GM18498 (cell line): ENCODE measurements around the gene METTL17.
"Not testable (repeated sequence)": the region's sequence is repeated elsewhere in the genome, so short reads cannot be mapped to it uniquely, and the experiment has no call there.

Experiments
- ATAC-seq: cut with Tn5 transposase; IDR thresholded peaks from one replicate; pipeline ENCODE4 v1.9.1; 2021; ENCODE audit warnings: mild to moderate bottlenecking, moderate library complexity; ENCODE audit not compliant: unreplicated experiment

The METTL17 gene

DNA sequence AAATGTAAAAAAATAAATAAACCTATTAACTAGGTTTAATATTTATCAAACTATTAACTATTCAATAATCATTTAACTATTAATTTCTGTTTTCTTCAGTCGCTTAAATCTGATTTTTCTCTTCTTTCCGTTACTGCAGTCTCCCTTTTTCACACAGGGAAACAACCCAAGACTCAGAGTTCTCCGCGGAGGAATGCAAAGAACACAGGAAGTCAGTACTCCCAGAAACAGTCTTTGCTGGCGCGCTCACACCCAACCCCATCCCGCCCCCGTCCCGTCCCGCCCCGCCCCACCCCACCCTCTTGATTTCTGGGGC lies 351 bp upstream of the METTL17 start:
- no peak for ATAC-seq

DNA sequence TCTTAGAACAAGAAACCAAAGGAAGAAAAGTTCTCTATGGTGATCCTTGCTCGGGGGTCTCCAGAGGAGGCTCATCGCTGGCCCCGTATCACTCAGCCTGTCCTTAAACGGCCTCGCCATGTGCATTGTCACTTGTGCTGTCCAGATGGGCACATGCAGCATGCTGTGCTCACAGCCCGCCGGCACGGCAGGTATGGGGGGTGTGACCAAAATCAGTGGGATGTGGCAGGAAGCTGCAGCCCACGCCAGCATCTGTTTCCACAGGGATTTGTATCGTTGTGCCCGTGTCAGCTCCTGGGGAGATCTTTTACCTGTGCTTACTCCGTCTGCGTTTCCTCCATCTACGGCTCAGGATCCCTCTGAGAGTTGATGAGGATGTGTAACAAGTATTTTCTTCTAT lies 6.7 kb downstream of the METTL17 start:
- ATAC-seq = no peak

DNA sequence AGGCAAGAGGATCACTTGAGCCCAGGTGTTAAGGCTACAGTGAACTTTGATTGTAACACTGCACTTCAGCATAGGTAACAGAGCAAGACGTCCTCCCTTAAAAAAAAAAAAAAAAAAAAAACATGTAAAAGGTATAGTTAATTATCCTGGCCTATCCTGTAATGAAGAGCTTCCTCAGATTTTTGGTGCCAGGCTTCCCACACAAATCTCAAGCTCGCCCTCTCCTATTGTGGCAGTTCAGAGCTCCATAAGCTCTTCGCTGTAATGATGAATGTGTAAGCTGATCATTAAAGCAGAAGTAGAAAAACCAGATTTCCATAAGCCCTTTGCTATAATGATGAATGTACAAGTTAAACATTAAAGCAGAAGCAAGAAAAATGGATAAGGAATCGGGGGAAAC lies 7.3 kb downstream of the METTL17 start:
- no peak for ATAC-seq

DNA sequence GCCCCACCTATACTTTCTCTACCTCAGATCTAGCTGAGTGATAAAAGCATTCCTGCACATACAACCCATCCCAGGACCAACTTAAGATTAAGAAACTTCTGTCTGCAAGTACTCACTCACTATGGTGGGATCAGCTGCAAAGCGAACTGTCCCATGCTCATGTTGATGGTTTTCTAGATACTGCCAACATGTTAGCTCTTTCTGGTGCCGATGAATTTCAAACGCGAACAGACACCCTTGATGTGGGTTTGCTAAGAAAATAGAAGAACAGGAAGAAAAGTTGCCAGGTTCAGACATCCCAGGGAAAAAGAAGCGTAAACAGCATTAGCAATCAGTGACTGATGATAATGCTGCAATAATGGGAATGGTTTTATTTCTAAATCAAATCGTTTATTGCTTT lies 7.8 kb downstream of the METTL17 start:
- no peak for ATAC-seq

DNA sequence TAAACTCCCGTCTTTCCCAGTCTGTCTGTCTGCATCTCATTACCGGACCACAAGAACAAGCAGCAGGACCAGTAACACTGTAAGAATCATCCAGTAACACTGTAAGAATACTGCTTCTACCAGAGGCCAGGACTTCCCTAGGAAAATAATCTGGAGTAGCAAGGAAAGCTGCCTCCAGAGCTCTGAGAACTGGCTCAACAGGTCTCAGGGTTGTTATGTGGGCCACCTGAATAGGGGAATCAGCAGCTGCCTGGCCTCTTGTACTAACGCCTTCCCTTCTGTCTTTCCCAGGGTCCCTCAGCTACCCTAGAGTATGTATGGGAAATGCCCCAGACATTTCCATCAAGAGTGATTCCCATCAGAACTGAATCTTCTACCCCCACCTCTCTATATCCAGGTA lies 8.4 kb downstream of the METTL17 start:
- ATAC-seq = no peak

- ATAC-seq = no peak
Measured at GRCh38 chr14:20998674-20999366, 9.0 kb downstream of the METTL17 start, which contains the start of gene SLC39A2. Gene SLC39A2 (plus strand): TSS chr14:20999293. CDS start chr14:20999447, 154 bp downstream.

DNA sequence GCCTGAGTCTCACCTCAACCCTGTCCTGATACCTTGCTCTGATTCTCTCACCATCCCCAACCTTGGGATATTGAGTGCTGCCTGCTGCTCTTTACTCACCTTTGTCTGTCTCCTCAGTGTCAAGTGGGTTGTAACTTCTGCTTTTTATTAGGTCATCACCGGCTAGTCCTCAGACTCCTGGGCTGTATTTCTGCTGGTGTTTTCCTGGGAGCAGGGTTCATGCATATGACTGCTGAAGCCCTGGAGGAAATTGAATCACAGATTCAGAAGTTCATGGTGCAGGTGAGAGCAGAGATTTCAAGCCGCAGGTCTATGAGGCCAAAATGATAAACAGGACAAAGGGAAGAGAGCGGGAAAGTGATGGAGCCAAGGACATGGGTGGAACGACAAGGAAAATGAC lies 9.8 kb downstream of the METTL17 start:
- ATAC-seq = no peak

DNA sequence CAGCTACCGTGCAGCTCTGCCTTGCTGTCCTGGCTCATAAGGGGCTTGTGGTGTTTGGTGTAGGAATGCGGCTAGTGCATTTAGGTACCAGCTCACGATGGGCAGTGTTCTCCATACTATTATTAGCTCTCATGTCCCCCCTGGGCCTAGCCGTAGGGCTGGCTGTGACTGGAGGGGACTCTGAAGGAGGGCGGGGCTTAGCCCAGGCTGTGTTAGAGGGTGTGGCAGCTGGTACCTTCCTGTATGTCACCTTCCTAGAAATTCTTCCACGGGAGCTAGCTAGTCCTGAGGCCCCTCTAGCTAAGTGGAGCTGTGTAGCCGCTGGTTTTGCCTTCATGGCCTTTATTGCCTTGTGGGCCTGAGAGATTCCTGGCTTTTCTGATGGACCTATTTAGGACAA lies 11.4 kb downstream of the METTL17 start:
- no peak for ATAC-seq

GRCh38 chr14:21003788-21004346 lies 14.1 kb downstream of the METTL17 start:
- no peak for ATAC-seq

GRCh38 chr14:21009721-21010120 lies 19.9 kb downstream of the METTL17 start:
- not testable (repeated sequence) for ATAC-seq

DNA sequence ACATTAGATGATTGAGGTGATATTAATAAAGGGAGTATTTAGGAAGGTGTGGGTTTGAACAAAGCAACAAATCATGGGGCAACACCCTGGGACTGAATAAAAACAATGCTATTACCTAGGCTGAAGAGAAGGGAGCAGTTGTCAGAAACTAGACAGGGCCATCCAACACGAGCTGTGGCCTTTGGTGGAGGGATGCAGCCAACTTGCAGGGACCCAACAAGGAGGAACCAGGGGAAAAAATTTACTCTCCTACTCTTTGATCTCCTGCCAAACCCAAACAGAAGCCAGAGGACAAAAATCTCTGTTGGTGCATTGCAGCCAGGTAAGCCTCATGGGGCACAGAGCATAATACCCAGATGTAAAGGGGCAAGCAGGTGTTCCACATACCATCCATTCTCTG lies 21.4 kb downstream of the METTL17 start:
- ATAC-seq = no peak

DNA sequence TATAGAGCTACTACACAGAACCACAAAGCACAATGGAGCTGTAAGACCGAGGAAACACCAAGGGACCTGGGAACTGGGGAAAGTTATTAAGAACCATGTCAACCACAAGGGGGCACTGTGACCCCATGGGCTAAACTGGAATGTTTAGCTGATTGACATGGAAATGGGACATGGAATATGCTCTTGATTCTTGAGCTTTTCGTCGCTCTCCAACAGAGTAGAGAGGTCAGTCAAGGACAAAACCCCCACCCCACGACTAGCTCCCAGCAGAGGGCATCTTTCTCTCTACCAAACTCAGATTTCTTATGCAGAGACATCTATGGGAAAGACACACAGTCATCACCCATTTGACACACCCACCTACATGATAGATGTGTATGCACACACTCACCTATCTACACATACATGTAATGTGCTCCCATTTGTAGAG lies 25.0 kb downstream of the METTL17 start:
- no peak for ATAC-seq

DNA sequence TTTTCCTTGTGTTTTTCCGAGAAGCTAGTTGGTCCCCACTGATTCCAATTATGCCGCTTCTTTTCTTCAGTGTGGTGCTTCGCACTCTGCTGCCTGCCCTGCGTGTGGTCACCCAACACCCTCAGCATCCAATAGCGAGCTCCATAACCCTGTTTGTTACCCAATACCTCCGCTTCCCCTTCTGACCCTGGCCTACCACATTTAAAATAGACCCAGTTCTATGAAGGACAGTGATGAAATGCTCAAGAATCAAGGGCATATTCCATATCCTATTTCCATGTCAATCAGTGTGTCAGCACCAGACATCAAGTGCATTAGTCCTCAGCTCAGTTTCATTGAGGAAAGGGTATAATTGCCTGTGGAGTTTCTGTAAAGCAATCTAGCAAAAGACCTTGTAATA lies 25.5 kb downstream of the METTL17 start:
- no peak for ATAC-seq

DNA sequence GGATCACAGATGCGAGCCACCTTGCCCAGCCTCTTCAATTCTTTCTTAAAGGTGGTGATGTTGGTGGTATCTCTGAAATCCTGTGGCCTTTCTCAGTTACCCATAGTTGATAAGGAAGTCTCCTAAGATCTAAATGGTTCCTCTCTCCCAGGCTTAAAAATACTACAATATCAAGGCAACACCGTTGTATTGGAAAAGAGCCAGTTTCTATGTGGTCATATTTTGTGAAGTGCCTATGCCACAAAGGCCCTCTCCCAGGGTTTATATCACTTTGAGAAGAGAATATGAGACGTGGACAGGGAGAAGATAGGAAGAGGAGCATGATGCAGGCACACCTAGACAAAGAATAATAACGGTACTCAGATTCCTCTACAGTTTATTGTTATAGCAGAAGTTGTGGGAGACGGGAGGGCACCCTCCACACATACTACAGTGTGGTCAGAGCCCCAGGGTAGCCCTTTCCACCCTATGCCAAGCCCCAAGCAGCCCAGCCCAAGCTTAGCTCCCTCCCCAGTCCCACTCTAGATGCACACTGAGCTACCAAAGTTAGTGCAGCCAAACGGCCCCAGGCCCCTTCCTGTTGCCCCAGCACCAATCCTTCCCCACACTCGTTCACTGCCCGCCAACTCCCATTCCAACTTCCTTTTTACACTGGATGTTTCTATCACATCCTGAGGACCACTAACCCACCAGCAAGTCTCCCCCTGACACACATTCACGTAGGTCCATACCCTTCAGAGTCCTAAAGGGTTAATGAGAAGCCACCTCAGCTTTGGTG lies 26.8 kb downstream of the METTL17 start:
- ATAC-seq = no peak

GRCh38 chr14:21017528-21018245 lies 27.9 kb downstream of the METTL17 start:
- no peak for ATAC-seq

DNA sequence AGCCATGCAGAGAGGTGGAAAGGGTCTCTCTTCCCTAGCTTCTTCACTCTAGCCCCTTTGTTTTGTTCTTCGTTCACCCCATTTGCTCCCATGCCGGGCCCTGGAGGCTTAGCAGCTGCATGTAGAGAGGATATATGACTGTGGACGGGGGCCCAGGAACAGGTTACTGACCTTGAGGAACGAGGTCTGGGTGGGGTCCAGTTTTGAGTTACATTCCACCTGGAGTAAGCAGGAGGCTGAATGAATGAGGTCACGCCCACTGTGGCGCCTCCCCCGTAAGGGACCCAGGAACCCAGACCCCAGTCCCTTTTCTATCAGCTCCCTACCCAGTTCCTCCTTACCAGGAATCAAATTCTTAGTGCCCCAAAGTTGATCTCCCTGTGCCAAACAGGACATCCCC lies 28.5 kb downstream of the METTL17 start:
- no peak for ATAC-seq

GRCh38 chr14:21018781-21019180 lies 29.0 kb downstream of the METTL17 start:
- no peak for ATAC-seq

GRCh38 chr14:21019366-21019765 lies 29.6 kb downstream of the METTL17 start:
- no peak for ATAC-seq

DNA sequence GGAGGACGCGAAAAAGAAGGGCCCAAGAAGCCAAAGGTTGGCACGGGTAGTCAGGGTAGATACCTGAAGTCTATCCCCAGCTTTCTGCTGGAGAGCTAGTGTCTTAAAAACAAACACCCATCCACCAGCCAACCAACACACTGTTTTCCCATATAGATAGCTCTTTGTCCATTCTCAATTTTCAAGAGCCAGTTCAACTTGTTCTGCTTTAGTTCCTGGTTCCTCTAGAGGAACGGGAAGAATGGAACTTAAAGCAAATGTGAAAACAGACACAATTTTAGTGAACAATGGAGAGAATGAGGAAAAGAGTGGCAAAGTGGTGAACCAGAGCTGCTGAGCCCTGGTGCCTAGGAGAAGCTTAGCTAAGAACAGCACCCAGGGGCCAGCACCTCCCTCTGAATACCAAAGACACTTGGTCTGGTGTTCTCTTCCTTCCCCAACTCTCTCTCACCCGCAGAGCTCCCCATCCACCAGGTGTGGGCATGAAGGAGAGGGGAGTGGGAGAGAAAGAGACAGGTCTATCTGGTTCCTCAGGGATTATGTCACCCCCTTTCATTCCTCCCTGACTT lies 31.3 kb downstream of the METTL17 start:
- ATAC-seq = no peak

DNA sequence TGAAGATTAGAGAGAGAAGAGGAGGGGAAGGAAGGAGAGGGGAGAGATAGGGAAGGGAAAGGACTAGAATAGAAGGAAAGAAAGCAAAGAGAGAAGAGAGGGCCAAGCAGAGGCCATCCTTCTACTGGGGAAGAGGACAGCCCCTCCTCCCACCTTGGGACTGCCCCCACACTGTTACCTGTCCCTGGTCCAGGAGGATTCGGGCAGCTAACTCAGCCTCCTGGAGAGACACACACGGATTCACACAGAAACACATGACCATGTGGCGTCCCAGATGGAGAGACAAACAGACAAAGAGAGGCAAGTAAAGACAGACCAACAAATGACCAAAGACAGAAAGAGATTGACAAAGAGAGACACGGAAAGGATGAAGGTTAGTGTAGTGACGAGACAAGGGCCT lies 32.9 kb downstream of the METTL17 start:
- no peak for ATAC-seq

- no peak for ATAC-seq
Measured at GRCh38 chr14:21023174-21023573, 33.4 kb downstream of the METTL17 start.
